ENCODE data around the gene IL15.

DNA sequence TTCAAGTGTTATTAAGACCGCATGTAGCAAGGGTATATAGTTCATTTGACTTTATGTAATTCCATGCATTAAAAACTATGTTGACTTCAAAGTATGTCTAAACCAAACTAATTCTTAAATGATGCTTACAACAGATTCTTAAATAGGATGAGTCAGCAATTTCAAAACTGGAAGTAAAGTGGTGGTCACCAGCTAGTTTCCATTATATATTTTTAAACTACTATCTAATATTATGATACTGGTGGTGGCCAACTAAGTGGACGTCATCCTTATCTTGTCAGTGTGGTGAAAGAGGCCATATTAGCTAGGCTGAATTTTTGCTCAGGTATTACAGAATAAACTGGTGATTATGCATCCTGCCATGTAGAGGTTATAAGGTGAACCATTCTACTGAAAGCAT, 1.2 kb downstream of the IL15 start:
- TF ChIP-seq, protein P1, sequence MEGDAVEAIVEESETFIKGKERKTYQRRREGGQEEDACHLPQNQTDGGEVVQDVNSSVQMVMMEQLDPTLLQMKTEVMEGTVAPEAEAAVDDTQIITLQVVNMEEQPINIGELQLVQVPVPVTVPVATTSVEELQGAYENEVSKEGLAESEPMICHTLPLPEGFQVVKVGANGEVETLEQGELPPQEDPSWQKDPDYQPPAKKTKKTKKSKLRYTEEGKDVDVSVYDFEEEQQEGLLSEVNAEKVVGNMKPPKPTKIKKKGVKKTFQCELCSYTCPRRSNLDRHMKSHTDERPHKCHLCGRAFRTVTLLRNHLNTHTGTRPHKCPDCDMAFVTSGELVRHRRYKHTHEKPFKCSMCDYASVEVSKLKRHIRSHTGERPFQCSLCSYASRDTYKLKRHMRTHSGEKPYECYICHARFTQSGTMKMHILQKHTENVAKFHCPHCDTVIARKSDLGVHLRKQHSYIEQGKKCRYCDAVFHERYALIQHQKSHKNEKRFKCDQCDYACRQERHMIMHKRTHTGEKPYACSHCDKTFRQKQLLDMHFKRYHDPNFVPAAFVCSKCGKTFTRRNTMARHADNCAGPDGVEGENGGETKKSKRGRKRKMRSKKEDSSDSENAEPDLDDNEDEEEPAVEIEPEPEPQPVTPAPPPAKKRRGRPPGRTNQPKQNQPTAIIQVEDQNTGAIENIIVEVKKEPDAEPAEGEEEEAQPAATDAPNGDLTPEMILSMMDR (IDR thresholded peaks at IDR 0.05), result no peak
- no peak for TF ChIP-seq POLR2AphosphoS5 (IDR thresholded peaks at IDR 0.05; ENCODE audit: insufficient read depth in 1 of 2, low read depth in 1 of 2)
- TF ChIP-seq POLR2A (IDR thresholded peaks at IDR 0.05), result no peak
